NCI-H748 (cell line): ENCODE measurements around the gene TAMALIN.

ENCODE experiments used
- DNase-seq: peaks from one replicate; lab custom pipeline; 2025; ENCODE audit not compliant: unreplicated experiment; lab: John Stamatoyannopoulos, UW

TAMALIN gene

DNA sequence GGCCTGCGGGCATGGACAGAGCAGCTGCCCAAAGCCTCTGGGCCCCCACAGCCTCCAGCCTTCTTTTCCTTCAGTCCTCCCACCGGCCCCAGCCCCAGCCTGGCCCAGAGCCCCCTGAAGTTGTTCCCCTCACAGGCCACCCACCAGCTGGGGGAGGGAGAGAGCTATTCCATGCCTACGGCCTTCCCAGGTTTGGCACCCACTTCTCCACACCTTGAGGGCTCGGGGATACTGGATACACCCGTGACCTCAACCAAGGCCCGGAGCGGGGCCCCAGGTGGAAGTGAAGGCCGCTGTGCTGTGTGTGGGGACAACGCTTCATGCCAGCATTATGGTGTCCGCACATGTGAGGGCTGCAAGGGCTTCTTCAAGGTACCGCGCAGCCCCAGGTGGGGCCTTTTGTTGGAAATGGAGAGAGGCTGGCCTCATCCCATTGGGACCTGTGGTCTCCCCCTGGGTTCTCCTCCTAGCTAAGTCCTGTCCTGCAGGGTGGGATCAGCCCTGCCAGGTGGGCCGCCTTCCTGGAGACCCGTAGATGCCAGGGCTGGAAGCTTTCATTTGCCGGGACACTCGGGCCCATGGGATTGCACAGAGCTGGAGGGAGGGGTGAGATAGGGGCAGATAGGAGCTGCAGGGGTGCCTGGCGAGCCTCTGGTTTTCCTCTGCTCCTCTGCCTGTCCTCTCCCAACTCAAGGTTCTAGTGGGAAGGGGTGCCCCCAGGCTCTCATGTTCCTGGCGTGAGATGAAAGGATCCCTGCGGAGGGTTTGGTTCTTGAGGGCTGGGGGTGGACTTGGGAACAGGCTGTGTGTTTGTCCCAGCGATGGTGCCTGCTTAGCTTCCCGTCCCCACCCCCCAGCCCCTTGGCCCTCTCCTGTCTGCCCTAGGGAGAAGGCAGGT, 48.3 kb downstream of the TAMALIN start:
- no peak for DNase-seq

DNA sequence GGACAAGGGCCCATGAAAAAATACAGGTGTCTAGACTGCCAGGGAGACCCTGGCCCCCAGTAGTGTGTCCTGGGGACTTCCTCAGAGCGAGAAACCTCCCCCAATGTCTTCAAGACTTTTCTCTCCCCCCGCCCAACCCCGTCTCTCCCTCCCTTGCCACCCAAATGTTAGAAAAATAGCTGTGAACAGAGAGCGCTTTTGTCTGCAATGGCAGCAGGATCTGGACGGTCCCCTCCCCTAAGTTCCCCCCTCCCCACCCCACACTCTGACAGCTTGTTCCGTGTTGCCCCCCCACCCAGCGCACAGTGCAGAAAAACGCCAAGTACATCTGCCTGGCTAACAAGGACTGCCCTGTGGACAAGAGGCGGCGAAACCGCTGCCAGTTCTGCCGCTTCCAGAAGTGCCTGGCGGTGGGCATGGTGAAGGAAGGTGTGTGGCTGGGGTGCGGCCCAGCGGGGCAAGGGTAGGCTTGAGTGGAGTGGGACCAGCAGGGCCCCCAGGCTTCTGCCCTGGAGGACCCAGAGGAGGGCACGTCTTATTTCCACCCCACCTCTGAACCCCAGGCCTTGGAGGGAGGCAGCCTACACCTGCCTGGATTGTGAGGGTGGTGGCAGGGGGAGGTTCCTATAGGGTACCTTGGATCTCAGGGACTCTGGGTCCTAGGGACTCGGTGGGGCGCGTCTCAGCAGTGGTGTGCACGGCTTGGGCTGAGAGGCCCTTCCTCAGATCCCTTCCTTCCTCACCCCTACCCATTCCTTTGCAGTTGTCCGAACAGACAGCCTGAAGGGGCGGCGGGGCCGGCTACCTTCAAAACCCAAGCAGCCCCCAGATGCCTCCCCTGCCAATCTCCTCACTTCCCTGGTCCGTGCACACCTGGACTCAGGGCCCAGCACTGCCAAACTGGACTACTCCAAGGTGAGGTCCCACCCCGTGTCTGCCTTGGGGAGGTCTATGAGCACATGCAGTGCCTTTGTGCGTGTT, 49.3 kb downstream of the TAMALIN start:
- DNase-seq, result no peak

DNA sequence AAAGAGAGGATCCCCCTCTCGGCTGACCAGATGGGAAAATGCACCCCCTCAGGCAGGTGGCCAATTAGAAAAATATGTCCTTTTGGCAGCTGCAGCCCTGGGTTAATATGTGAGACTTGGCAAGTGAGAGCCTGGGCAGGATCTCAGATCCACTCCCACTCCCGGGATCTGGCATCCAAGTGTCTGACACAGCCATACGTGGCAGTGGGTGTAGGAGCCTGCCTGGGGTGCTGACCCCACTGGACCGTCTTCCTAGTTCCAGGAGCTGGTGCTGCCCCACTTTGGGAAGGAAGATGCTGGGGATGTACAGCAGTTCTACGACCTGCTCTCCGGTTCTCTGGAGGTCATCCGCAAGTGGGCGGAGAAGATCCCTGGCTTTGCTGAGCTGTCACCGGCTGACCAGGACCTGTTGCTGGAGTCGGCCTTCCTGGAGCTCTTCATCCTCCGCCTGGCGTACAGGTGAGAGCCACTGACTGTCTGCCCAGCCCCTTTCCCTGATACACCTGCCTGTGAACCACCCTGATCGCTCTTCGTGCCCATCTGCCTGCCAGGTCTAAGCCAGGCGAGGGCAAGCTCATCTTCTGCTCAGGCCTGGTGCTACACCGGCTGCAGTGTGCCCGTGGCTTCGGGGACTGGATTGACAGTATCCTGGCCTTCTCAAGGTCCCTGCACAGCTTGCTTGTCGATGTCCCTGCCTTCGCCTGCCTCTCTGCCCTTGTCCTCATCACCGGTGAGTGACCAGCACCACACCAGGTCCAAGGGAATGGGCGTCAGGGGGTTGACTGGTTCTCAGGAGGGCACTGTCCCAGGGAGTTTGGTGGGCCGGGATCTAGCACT, 50.3 kb downstream of the TAMALIN start:
- no peak for DNase-seq

DNA sequence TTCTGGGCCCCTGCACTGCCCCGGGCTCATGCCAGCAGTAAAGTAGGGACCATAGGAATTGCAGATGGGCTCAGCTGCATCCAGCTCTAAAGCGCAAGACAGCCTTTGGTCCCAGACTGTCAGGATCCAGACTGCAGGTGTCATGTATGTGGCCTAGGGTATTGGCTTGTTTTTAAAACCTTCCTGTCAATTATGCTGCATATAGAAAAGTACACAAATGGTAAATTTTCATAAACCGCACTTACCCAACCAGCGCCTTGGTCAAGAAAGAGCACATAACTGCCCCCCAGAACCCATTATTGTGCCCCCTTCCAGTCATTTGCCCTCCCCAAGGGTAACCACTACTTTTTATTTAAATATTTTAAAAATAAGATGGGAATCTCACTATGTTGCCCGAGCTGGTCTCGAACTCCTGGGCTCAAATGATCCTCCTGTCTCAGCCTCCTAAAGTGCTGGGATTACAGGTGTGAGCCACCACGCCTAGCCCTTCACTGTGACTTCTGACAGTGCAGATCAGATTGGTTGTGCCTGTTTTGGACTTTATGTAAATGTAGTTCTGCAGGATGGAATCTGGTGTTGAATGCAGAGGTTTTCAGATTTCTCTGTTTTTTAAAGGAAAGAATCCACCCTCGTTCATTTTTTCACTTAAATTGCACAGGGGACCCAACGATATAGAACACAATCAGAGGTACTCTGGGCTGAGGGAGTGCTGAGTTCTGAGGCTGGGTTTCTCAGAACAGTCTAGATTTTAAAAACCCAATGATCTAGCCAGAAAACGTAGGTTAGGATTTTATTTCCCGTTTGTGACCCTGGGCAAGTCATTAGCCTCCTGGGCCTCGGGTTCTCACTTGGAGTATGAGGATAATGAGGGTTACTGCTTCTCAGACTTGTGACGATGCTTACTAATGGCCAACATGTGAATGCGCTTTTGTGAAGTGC, 51.2 kb downstream of the TAMALIN start:
- DNase-seq, result no peak

DNA sequence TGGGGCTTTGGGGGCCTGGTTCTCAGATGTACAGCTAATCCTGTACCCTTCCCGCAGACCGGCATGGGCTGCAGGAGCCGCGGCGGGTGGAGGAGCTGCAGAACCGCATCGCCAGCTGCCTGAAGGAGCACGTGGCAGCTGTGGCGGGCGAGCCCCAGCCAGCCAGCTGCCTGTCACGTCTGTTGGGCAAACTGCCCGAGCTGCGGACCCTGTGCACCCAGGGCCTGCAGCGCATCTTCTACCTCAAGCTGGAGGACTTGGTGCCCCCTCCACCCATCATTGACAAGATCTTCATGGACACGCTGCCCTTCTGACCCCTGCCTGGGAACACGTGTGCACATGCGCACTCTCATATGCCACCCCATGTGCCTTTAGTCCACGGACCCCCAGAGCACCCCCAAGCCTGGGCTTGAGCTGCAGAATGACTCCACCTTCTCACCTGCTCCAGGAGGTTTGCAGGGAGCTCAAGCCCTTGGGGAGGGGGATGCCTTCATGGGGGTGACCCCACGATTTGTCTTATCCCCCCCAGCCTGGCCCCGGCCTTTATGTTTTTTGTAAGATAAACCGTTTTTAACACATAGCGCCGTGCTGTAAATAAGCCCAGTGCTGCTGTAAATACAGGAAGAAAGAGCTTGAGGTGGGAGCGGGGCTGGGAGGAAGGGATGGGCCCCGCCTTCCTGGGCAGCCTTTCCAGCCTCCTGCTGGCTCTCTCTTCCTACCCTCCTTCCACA, 52.0 kb downstream of the TAMALIN start:
- DNase-seq, result no peak

DNA sequence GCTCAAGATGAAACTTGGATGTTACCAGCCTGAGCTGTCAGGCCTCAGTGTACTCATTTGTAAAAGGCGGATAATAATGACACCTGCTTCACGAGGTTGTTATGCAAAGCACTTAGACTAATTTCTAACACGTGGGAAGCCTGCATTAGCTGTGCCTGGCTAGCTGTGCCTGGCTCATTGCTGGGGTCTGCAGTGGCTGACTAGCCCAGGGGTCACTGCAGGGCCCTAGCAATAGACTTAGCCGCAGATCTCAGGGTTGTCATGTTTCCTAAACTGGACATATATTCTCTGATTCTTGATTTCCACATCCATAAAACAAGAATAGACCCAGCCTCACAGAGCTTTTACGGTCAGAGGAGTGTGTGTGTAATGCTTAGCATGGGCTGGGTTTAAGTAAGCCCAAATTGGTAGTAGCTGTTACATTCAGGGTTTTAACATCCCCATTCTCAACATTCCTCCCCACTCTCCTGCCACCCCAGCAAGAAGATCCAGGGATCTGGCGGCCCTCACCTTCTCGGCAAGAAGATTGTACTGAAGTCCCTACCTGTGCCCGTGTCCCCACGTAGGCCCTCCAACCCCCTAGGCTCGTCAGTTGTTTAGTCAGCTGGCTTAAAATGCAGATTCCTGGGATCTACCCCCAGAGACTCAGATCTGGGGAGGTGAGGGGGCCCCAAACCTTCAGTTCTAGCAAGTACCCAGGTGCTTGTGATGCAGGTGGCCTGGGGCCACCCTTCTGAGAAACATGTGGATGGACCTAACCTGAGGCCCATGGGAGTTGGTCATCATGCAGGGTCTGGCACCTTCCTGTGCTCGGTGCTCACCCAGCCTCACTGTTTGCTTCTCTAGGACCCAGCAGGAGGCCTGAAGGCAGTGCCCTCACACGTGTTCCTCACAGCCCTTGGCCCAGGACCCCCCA, 53.1 kb downstream of the TAMALIN start:
- DNase-seq, result no peak

DNA sequence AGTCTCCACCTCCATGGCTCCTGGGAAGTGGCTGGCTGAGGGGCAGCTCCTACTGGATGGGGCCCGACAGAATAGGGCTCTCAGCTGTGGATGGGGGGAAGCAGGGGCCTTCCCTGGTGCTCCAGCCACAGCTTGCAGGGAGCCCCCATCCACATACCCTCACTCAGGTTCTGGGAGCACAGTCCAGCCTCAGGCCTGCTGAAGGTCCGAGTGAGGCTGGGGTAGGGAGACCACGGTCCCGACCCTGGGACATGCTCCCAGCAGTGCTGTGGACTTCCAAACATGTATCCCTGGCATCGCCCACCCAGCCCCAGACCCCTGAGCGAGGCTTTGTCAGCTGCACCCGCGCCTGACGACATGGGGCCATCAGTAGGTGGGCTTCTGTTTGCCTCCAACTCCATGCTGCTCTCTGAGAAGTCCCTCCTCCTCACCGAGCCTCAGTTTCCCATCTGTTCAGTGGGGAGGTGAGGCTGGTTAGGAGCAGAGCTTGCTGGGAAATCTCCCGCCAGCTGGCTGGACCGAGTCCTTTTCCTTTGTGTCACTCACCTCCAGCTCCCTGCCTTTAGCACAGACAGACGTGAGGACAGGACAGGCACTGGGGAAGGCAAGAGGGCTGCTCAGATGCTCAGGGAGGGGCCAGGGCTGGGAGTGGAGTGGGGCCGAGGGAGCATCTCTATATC, 53.9 kb downstream of the TAMALIN start:
- no peak for DNase-seq

DNA sequence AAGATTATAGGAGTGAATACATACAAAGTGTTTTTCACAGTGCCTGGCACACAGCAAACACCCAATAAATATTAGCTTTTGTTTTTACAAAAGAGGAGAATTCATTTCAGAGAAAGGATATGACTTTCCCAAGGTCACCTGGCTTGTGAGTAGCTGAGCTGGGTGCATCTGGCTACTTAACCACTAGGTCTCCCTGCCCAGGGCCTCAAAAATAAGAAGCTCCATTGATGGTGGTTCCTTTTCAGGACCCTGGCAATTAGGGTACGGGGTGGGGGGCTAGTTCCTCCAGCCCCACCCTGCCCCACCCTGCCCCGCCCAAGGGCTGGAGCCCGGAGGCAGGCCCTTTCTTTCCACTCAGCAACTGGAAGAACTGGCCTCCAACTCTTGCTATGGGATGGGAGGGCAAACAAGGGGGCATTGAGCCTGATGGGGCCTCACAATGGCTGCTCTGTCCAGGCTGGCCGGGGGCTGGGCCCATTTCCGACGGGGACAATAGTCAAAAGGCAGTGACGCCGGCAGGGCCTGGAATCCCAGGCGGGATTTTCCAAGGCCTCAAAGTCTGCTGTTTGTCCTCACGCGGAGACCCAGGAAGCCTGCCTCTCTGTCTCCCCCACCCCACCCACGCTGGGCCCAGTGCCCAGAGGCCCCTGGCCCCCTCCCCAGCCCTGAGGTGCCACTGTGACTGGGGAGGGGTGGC, 54.9 kb downstream of the TAMALIN start:
- DNase-seq, result peak; percentile 8

DNA sequence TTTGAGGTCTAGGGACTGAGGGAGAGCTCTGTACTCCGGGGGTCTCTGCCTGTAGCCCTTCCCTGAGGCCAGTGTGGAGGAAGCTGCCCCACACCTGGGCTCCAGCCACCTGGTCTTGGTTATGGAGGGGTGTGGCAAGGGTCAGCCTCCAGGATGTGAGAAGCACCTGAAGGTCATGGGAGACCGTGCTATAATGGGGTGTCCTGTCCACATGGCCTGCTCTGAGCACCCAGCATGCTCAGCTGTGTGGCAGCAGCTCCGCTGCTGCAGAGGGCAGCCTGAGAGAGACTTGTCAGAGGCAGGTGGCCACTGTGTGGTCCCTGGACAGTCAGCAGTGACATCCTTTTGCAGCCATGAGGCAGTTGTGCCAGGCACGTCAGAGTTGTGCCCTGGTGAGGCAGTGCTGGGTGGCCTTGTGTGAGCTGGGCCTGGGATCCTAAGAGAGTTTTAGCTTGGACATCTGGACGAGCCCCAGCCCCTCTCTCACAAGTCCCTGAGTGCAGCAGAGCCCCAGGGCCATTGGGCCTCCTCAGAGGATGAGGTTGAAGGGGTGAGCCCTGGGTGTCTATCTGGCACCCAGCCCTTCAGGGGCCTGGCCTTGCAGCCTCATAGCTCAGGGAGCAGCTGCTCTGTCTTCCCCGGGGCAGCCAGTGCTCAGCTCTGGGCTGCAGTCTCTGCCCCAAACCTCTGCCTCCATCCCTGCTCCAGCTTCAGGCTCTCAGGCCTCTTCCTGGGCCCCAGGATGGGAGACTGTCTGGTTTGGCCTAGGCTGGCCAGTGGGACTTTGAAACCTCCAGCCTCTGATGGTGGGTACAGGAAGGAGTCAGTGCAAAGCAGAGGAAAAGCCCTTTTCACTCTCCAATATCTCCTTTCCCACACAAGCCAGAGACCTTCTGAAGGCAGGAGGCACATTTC, 55.7 kb downstream of the TAMALIN start:
- no peak for DNase-seq

DNA sequence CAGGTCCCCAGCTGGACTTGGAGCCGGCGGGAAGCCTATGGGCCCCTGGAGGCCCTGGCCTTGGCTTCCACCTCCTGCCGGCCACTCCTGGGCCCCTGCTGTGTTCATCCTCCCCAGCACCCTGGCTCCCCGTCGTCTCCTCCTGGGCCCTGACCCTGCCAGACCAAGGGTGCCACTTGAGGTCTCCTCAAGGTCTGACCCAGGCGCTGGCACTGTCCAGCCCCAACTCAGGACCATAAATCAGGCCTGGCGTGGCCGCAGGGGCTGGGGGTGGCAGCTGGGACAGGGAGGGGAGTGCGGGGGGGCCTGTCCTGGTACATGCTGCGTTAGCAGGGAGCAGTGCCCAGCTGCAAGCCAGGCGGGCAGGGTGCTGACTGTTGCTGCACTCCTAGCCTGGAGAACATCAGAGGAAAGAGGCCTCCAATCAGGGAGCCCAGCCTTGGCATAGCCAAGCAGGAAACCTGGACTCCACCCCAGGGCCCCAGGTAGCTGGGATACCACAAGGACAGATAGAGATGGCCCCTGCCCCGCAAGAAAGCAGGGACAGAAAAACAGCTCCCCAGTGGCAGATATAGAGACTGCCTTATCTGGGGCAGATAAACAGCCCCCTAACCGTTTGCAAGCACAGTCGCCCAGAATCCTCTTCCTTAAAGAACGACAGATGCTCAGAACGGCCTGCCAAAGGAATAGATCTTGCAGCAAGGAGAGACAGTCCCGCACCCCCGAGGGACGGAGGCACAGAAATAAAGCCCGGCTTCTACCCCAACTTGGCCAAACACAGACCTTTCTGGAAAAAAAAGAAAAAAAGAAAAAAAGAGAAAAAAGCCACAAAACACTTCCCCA, 56.6 kb downstream of the TAMALIN start:
- DNase-seq, result no peak

DNA sequence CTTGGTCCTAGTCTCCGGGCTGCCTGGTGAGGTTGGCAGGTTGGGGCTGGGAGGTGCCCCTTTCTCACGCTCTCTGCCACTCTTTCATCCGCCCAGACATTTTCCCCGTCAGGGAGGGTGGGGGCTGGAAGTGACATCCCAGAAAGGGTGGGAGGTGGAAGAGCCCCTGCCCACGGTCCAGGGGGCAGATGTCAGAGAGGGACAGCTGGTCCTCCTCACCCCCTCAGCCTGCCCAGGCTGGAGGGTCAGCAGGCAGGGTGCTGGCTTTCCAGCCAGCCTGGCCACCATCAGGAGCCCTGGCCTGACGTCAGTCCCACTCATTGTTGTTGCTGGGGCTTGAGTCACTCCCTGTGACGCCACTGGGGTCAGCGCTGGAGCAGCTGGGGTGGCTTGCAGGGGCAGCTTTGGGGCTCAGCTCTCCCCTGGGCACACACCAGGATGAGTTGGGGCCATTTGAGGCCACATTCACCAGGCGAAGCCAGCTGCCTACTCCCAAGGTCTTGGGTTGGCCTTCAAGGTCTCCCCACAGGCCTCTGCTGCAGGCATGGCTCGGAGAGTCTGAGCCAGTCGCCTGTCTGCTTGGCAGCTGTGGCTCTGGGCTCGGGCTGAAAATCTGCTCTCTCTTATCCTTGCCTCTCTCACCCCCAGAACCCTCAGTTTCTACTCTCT, 57.4 kb downstream of the TAMALIN start:
- no peak for DNase-seq
